Caco-2 (cell line): ENCODE data around the gene SFSWAP. TPM values are rescaled to one million over a fixed set of nuclear protein-coding genes. Genes with fewer than 3 reads are reported as not detected.

Experiments used
- BruUV-seq: library from RNA; stranded (reverse); fragments of 400-500 nt; replicated peaks from 2 replicates; lab custom pipeline; 2021; lab: Mats Ljungman, UMichigan
- CTCF ChIA-PET: fragments of 300-600 bp; sonication (Branson Sonifier 250); formaldehyde crosslinking; loops from one replicate; lab custom pipeline; 2022; ENCODE audit warnings: antibody characterized with exemption; lab: Charles Lee
- POLR2A ChIA-PET: fragments of 300-600 bp; sonication (Branson Sonifier 250); formaldehyde crosslinking; loops from one replicate; lab custom pipeline; 2022; ENCODE audit warnings: antibody characterized with exemption; lab: Charles Lee
- DNase-seq, 2 experiments: peaks; one replicate each; pipeline versions ENCODE4 v3.0.0 to v3.0.0-alpha.2; 2020 to 2022
- H3K27me3 ChIP-seq: replicated peaks from 2 replicates; pipeline ENCODE4 v1.6.0; 2011; ENCODE audit warnings: low read length; ENCODE audit not compliant: control insufficient read depth, insufficient read depth
- H3K36me3 ChIP-seq: 2 replicates; pipeline ENCODE4 v1.5.1; 2011; ENCODE audit warnings: low read length; ENCODE audit not compliant: control insufficient read depth, insufficient read depth
- H3K4me1 ChIP-seq: fragments of 250-450 bp; sonication (Bioruptor Pico); 2 replicates; pipeline ENCODE4 v1.5.1; 2020; ENCODE audit warnings: mild to moderate bottlenecking
- H3K4me3 ChIP-seq: 2 replicates; pipeline ENCODE4 v1.5.1; 2011; ENCODE audit warnings: low read depth, mild to moderate bottlenecking, control low read depth, low read length
- H3K9me3 ChIP-seq: fragments of 250-450 bp; sonication (Bioruptor Pico); 2 replicates; pipeline ENCODE4 v1.5.1; 2020; ENCODE audit warnings: mild to moderate bottlenecking, moderate library complexity
- H3K27ac Mint-ChIP-seq: one replicate; pipeline ENCODE4 v1.8.0; 2022; ENCODE audit warnings: mixed read lengths; ENCODE audit not compliant: unreplicated experiment
- H3K27me3 Mint-ChIP-seq: one replicate; pipeline ENCODE4 v1.8.0; 2022; ENCODE audit warnings: mixed read lengths; ENCODE audit not compliant: insufficient read depth, unreplicated experiment
- H3K36me3 Mint-ChIP-seq: one replicate; pipeline ENCODE4 v1.8.0; 2022; ENCODE audit warnings: mild to moderate bottlenecking, mixed read lengths; ENCODE audit not compliant: insufficient read depth, unreplicated experiment
- H3K4me1 Mint-ChIP-seq: one replicate; pipeline ENCODE4 v1.8.0; 2022; ENCODE audit warnings: low read depth, mixed read lengths; ENCODE audit not compliant: unreplicated experiment
- H3K4me3 Mint-ChIP-seq: one replicate; pipeline ENCODE4 v1.8.0; 2022; ENCODE audit warnings: mild to moderate bottlenecking, moderate library complexity, mixed read lengths; ENCODE audit not compliant: unreplicated experiment
- H3K9me3 Mint-ChIP-seq: one replicate; pipeline ENCODE4 v1.8.0; 2022; ENCODE audit warnings: mixed read lengths; ENCODE audit not compliant: unreplicated experiment
- intact Hi-C: fragments of 100-400 bp; cut with micrococcal nuclease; formaldehyde crosslinking; loops from one replicate; pipeline ENCODE4 v1.10.0; 2022; ENCODE audit not compliant: unreplicated experiment
- total RNA-seq: library from RNA; stranded (reverse); gene quantifications from 2 replicates; pipeline ENCODE4 v1.2.3, GENCODE V29; 2022
- TF ChIP-seq, protein P1 (sequence below), 2 experiments: fragments of 200-600 bp in 1 of 2; IDR thresholded peaks; 1 replicate in 1 of 2; 2 replicates in 1 of 2; pipeline versions ENCODE4 v1.5.1 to v1.8.0; 2011 to 2022; ENCODE audit warnings: antibody characterized with exemption in 1 of 2, control low read depth in 1 of 2, inconsistent platforms in 1 of 2, low read depth in 1 of 2, low read length in 1 of 2, mild to moderate bottlenecking in 1 of 2, moderate library complexity in 1 of 2; ENCODE audit not compliant: insufficient read depth in 1 of 2, severe bottlenecking in 1 of 2, unreplicated experiment in 1 of 2

The SFSWAP gene
- total RNA-seq, 1 experiment from 2014 or later, result 42.3 TPM

DNA sequence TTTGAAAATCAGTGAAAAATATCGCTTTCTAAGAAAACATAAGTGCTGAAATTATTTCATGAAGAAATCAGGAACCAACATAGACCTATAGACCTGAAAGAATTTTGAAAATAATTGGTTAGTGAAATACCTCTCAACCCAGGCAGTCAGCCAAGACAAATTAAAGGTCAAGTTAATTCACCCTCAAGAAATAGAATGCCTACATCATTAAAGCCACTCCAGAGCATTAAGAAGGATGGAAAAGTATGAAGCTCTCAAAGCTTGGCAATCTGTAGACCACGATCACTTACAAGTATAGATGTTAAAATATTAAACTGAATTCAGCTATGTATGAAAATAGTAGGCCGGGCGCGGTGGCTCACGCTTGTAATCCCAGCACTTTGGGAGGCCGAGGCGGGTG lies 48.3 kb downstream of the SFSWAP start:
- H3K36me3 Mint-ChIP-seq, result peaks cover 83% of the 10 kb centered on the region
- ChIA-PET POLR2A (no interaction called here), CTCF (no interaction called here)
- intact Hi-C loops, result no loop called here
- DNase-seq, result no peak
- H3K9me3 Mint-ChIP-seq, result no peaks in the 10 kb centered on the region
- H3K27me3 Mint-ChIP-seq, result no peaks in the 10 kb centered on the region
- no peaks in the 10 kb centered on the region for H3K4me1 ChIP-seq
- no peak overlapping the region for H3K27ac Mint-ChIP-seq
- H3K36me3 ChIP-seq, result peaks cover 2% of the 10 kb centered on the region; the same call in 1 of the 2 replicates
- no peaks in the 10 kb centered on the region for H3K4me1 Mint-ChIP-seq
- H3K4me3 ChIP-seq, result no peak overlapping the region
- no peaks in the 10 kb centered on the region for H3K27me3 ChIP-seq
- no peak overlapping the region for H3K4me3 Mint-ChIP-seq
- no peaks in the 10 kb centered on the region for H3K9me3 ChIP-seq
- no TSS peak for BruUV-seq
- TF ChIP-seq, protein P1, sequence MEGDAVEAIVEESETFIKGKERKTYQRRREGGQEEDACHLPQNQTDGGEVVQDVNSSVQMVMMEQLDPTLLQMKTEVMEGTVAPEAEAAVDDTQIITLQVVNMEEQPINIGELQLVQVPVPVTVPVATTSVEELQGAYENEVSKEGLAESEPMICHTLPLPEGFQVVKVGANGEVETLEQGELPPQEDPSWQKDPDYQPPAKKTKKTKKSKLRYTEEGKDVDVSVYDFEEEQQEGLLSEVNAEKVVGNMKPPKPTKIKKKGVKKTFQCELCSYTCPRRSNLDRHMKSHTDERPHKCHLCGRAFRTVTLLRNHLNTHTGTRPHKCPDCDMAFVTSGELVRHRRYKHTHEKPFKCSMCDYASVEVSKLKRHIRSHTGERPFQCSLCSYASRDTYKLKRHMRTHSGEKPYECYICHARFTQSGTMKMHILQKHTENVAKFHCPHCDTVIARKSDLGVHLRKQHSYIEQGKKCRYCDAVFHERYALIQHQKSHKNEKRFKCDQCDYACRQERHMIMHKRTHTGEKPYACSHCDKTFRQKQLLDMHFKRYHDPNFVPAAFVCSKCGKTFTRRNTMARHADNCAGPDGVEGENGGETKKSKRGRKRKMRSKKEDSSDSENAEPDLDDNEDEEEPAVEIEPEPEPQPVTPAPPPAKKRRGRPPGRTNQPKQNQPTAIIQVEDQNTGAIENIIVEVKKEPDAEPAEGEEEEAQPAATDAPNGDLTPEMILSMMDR (IDR thresholded peaks at IDR 0.05; ENCODE audit: insufficient read depth in 1 of 2, low read depth in 1 of 2, low read length in 1 of 2, severe bottlenecking in 1 of 2, unreplicated experiment in 1 of 2), result no peak

DNA sequence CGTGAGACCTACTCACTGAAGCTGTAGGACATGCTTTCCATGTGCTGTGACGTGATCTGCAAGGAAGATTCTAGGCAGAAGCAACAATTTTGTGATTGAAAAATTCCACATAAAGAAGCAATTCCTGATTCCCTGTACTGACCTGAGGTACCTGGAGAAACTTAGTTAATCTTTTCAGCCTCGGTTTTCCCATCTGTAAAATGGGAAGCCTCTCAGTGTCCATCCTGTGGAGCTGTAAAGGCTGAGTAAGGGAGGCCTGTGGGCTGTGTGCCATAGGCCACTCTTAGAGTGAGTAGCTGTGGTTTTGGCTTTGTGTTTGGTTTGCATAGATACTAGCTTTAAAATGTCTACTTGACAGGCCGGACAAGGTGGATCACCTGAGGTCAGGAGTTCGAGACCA lies 50.7 kb downstream of the SFSWAP start:
- Mint-ChIP-seq H3K36me3 (peaks cover 79% of the 10 kb centered on the region), H3K27ac (no peak overlapping the region), H3K9me3 (no peaks in the 10 kb centered on the region), H3K4me1 (no peaks in the 10 kb centered on the region), H3K4me3 (no peak overlapping the region), H3K27me3 (no peaks in the 10 kb centered on the region)
- TF ChIP-seq, protein P1 (IDR thresholded peaks at IDR 0.05; ENCODE audit: insufficient read depth in 1 of 2, low read depth in 1 of 2, low read length in 1 of 2, severe bottlenecking in 1 of 2, unreplicated experiment in 1 of 2), result no peak
- ChIA-PET CTCF (no interaction called here), POLR2A (no interaction called here)
- no TSS peak for BruUV-seq
- H3K27me3 ChIP-seq, result no peaks in the 10 kb centered on the region
- H3K4me3 ChIP-seq, result no peak overlapping the region
- peaks cover 8% of the 10 kb centered on the region for H3K36me3 ChIP-seq
- no peak for DNase-seq
- no peaks in the 10 kb centered on the region for H3K9me3 ChIP-seq
- intact Hi-C loops, result no loop called here
- no peaks in the 10 kb centered on the region for H3K4me1 ChIP-seq

DNA sequence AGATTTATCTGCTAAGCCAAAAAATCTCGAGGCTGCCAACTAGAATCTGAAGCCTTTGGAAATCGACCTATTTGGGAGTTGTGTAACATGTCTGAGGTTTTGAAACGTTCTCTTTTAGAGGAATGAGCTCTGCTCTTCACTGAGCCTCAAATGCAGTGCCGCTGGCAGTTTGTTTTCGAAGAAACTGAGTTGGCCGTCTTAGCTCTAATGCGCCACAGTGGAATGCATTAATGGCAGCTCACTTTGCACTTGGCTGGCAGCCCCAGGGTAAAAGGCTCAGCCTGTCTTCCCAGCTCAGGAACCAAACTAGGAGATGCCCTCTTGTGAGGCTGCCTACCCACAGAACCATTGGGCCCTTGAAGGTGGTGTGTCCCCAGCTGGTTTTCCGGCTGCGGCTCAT lies 53.8 kb downstream of the SFSWAP start:
- Mint-ChIP-seq H3K9me3 (no peaks in the 10 kb centered on the region), H3K36me3 (peaks cover 81% of the 10 kb centered on the region), H3K4me3 (no peak overlapping the region), H3K27ac (no peak overlapping the region), H3K27me3 (no peaks in the 10 kb centered on the region), H3K4me1 (no peaks in the 10 kb centered on the region)
- no peak for DNase-seq
- TF ChIP-seq, protein P1 (IDR thresholded peaks at IDR 0.05; ENCODE audit: insufficient read depth in 1 of 2, low read depth in 1 of 2, low read length in 1 of 2, severe bottlenecking in 1 of 2, unreplicated experiment in 1 of 2), result no peak
- CTCF ChIA-PET, result no interaction called here
- H3K27me3 ChIP-seq, result no peaks in the 10 kb centered on the region
- H3K9me3 ChIP-seq, result no peaks in the 10 kb centered on the region
- H3K36me3 ChIP-seq, result peaks cover 8% of the 10 kb centered on the region
- POLR2A ChIA-PET, result no interaction called here
- intact Hi-C loops, result no loop called here
- BruUV-seq, result no TSS peak
- H3K4me1 ChIP-seq, result no peaks in the 10 kb centered on the region
- H3K4me3 ChIP-seq, result no peak overlapping the region
